Endodermal cell (in vitro differentiated cells): ENCODE measurements around the gene TPRA1. TPM values are rescaled to one million over a fixed set of nuclear protein-coding genes. Genes with fewer than 3 reads are reported as not detected.

ENCODE experiments used
- DNase-seq: peaks from one replicate; pipeline ENCODE4 v3.0.0-alpha.2; 2017
- H3K27ac ChIP-seq: 2 replicates; pipeline ENCODE4 v1.5.1; 2013; ENCODE audit warnings: mild to moderate bottlenecking, low read depth, low read length, moderate library complexity
- H3K27me3 ChIP-seq: 2 replicates; pipeline ENCODE4 v1.6.1; 2013; ENCODE audit warnings: mild to moderate bottlenecking, low read length, moderate library complexity; ENCODE audit not compliant: insufficient read depth, control insufficient read depth, poor library complexity, severe bottlenecking
- H3K36me3 ChIP-seq: 2 replicates; pipeline ENCODE4 v1.7.0; 2013; ENCODE audit warnings: mild to moderate bottlenecking, low read length, moderate library complexity; ENCODE audit not compliant: control insufficient read depth, insufficient read depth
- H3K4me1 ChIP-seq: one replicate; pipeline ENCODE4 v1.7.0; 2013; ENCODE audit warnings: low read length; ENCODE audit not compliant: control insufficient read depth, insufficient read depth
- H3K4me3 ChIP-seq: 2 replicates; pipeline ENCODE4 v1.5.1; 2013; ENCODE audit warnings: mild to moderate bottlenecking, low read length, moderate library complexity
- H3K9ac ChIP-seq: 2 replicates; pipeline ENCODE4 v1.6.1; 2013; ENCODE audit warnings: mild to moderate bottlenecking, low read length, moderate library complexity; ENCODE audit not compliant: poor library complexity, severe bottlenecking; ENCODE audit errors: extremely low read depth
- H3K9me3 ChIP-seq: 2 replicates; pipeline ENCODE4 v1.6.1; 2013; ENCODE audit warnings: mild to moderate bottlenecking, low read length, moderate library complexity; ENCODE audit not compliant: control insufficient read depth
- H3K27ac Mint-ChIP-seq: 2 replicates; pipeline ENCODE4 v1.8.0; 2020; ENCODE audit warnings: mixed read lengths
- H3K27me3 Mint-ChIP-seq: 2 replicates; pipeline ENCODE4 v1.8.0; 2021; ENCODE audit warnings: mild to moderate bottlenecking, mixed read lengths; ENCODE audit not compliant: insufficient read depth
- H3K36me3 Mint-ChIP-seq: 2 replicates; pipeline ENCODE4 v1.8.0; 2020; ENCODE audit warnings: low read depth, mixed read lengths
- H3K4me1 Mint-ChIP-seq: 2 replicates; pipeline ENCODE4 v1.8.0; 2020; ENCODE audit warnings: mixed read lengths
- H3K4me3 Mint-ChIP-seq: 2 replicates; pipeline ENCODE4 v1.8.0; 2020; ENCODE audit warnings: mild to moderate bottlenecking, moderate library complexity, mixed read lengths
- H3K9me3 Mint-ChIP-seq: 2 replicates; pipeline ENCODE4 v1.8.0; 2020; ENCODE audit warnings: mild to moderate bottlenecking, mixed read lengths
- CTCF ChIP-seq: fragments of 200-600 bp; sonication (generic); conservative IDR thresholded peaks from 2 replicates; pipeline ENCODE4 v1.5.0; 2021; ENCODE audit warnings: antibody characterized with exemption, mild to moderate bottlenecking
- WGBS, 2 experiments: methylation state at CpG; one replicate each; pipeline versions ENCODE4 v1.1.5 to v1.1.7; 2013; ENCODE audit warnings: missing lambda C conversion rate in 2 of 2, mixed read lengths in 1 of 2; ENCODE audit not compliant: insufficient coverage in 1 of 2, insufficient read length in 1 of 2; 5-methylcytosine and 5-hydroxymethylcytosine counted together
- total RNA-seq, 2 donors: library from RNA; stranded (reverse); fragmentation: NEBNext Ultra II Directional in 1 of 2; extraction: Animal tissue kit (Norgen Biotek cat#: 25700) in 1 of 2; gene quantifications; 2 replicates in 1 of 2; 3 replicates in 1 of 2; pipeline ENCODE4 v1.2.1, GENCODE V29; 2021

Gene TPRA1
- total RNA-seq, 2 donors from 2014 or later, result 22.9 TPM

- H3K4me3 ChIP-seq, result no peak overlapping the region
- H3K27ac ChIP-seq, result no peak overlapping the region
- H3K9me3 ChIP-seq, result no peaks in the 10 kb centered on the region
- Mint-ChIP-seq H3K4me3 (no peak overlapping the region), H3K4me1 (peaks cover 3% of the 10 kb centered on the region), H3K9me3 (no peaks in the 10 kb centered on the region), H3K36me3 (peaks cover 16% of the 10 kb centered on the region), H3K27ac (no peak overlapping the region), H3K27me3 (no peaks in the 10 kb centered on the region)
- no peak overlapping the region for H3K9ac ChIP-seq
- no peak for TF ChIP-seq CTCF
- peaks cover 12% of the 10 kb centered on the region for H3K36me3 ChIP-seq
- DNase-seq, result no peak
- no peaks in the 10 kb centered on the region for H3K27me3 ChIP-seq
- WGBS, 2 experiments, result 88 to 100% methylated on average over 1 to 3 of the region's 3 CpGs
- H3K4me1 ChIP-seq, result no peaks in the 10 kb centered on the region
These were observed 17.8 kb downstream of the TPRA1 start for GRCh38 chr3:127572735-127573134.

DNA sequence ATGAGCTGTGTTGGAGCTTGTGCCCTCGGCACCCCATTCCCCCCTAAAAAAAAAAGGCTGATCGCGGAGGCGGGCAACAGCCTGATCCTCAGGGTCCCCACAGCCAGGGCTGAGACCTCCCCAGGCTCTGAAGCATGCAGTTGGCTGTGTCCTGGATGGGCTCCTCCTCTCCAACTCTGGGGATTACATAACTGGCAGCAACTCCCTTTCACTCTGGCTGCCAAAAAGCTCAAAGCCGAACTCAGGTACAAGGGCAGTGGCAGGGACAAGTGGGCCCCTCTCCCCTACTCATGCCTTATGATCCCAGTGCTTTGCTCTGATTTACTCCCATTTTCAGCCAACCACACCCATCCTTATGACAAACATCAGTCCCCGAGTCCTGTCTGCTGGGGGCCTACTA lies 18.3 kb downstream of the TPRA1 start:
- WGBS, 2 experiments, result 89 to 95% methylated on average over 3 to 6 of the region's 6 CpGs
- no peaks in the 10 kb centered on the region for H3K27me3 ChIP-seq

GRCh38 chr3:127570520-127570919 lies 20.0 kb downstream of the TPRA1 start:
- TF ChIP-seq CTCF, result no peak
- H3K36me3 ChIP-seq, result peaks cover 12% of the 10 kb centered on the region
- no peak overlapping the region for H3K9ac ChIP-seq
- no peaks in the 10 kb centered on the region for H3K9me3 Mint-ChIP-seq
- H3K4me1 Mint-ChIP-seq, result peaks cover 3% of the 10 kb centered on the region
- H3K4me3 Mint-ChIP-seq, result no peak overlapping the region
- H3K27ac Mint-ChIP-seq, result no peak overlapping the region
- no peaks in the 10 kb centered on the region for H3K27me3 Mint-ChIP-seq
- H3K9me3 ChIP-seq, result no peaks in the 10 kb centered on the region
- 95 to 97% methylated on average over 7 of the region's 7 CpGs for WGBS, 2 experiments
- DNase-seq, result no peak
- peaks cover 16% of the 10 kb centered on the region for H3K36me3 Mint-ChIP-seq
- no peak overlapping the region for H3K4me3 ChIP-seq
- H3K4me1 ChIP-seq, result no peaks in the 10 kb centered on the region
- no peaks in the 10 kb centered on the region for H3K27me3 ChIP-seq
- H3K27ac ChIP-seq, result no peak overlapping the region

More for the DNA sequence above, 18.3 kb downstream of the TPRA1 start:
- H3K4me3 Mint-ChIP-seq, result no peak overlapping the region
- H3K27ac Mint-ChIP-seq, result no peak overlapping the region
- Histone ChIP-seq H3K9ac (no peak overlapping the region), H3K4me1 (no peaks in the 10 kb centered on the region), H3K4me3 (no peak overlapping the region), H3K27ac (no peak overlapping the region), H3K36me3 (peaks cover 12% of the 10 kb centered on the region), H3K9me3 (no peaks in the 10 kb centered on the region)
- H3K4me1 Mint-ChIP-seq, result peaks cover 3% of the 10 kb centered on the region
- H3K9me3 Mint-ChIP-seq, result no peaks in the 10 kb centered on the region
- peaks cover 16% of the 10 kb centered on the region for H3K36me3 Mint-ChIP-seq
- H3K27me3 Mint-ChIP-seq, result no peaks in the 10 kb centered on the region
- TF ChIP-seq CTCF, result no peak
- DNase-seq, result no peak
